ENCODE measurements around the gene CRKL.

CRKL gene

GRCh38 chr22:20993304-20994127, 76.3 kb downstream of the CRKL start:
- no peak for DNase-seq (ENCODE audit: low read depth)
- H3K4me3 ChIP-seq (ENCODE audit: low read length), result no peak overlapping the region
- no peak for TF ChIP-seq CTCF (IDR thresholded peaks at IDR 0.05; ENCODE audit: insufficient read depth, low read depth, low read length, missing control alignments)

- no peak for TF ChIP-seq CTCF (IDR thresholded peaks at IDR 0.05; ENCODE audit: insufficient read depth, low read depth, low read length, missing control alignments)
- DNase-seq (ENCODE audit: low read depth), result no peak
- no peak overlapping the region for H3K4me3 ChIP-seq (ENCODE audit: low read length)
These were observed 77.1 kb downstream of the CRKL start for GRCh38 chr22:20994128-20994901.

GRCh38 chr22:20994902-20995241, 77.7 kb downstream of the CRKL start:
- no peak for DNase-seq (ENCODE audit: low read depth)
- H3K4me3 ChIP-seq (ENCODE audit: low read length), result no peak overlapping the region
- no peak for TF ChIP-seq CTCF (IDR thresholded peaks at IDR 0.05; ENCODE audit: insufficient read depth, low read depth, low read length, missing control alignments)

GRCh38 chr22:20995329-20996030, 78.3 kb downstream of the CRKL start:
- TF ChIP-seq CTCF (IDR thresholded peaks at IDR 0.05; ENCODE audit: insufficient read depth, low read depth, low read length, missing control alignments), result no peak
- DNase-seq (ENCODE audit: low read depth), result no peak
- no peak overlapping the region for H3K4me3 ChIP-seq (ENCODE audit: low read length)

- DNase-seq (ENCODE audit: low read depth), result no peak
- no peak for TF ChIP-seq CTCF (IDR thresholded peaks at IDR 0.05; ENCODE audit: insufficient read depth, low read depth, low read length, missing control alignments)
- no peak overlapping the region for H3K4me3 ChIP-seq (ENCODE audit: low read length)
These were observed 78.8 kb downstream of the CRKL start for GRCh38 chr22:20996031-20996410.

- TF ChIP-seq CTCF (IDR thresholded peaks at IDR 0.05; ENCODE audit: insufficient read depth, low read depth, low read length, missing control alignments), result no peak
- H3K4me3 ChIP-seq (ENCODE audit: low read length), result no peak overlapping the region
- DNase-seq (ENCODE audit: low read depth), result no peak
These were observed 79.7 kb downstream of the CRKL start for GRCh38 chr22:20996598-20997535.

Measured in epithelial cell of esophagus (primary cell).